GM19240 (cell line): ENCODE measurements around the gene ADGRL1.
"Not testable (repeated sequence)": the region's sequence is repeated elsewhere in the genome, so short reads cannot be mapped to it uniquely, and the experiment has no call there.

Source experiments
- DNase-seq: peaks from one replicate; pipeline ENCODE4 v3.0.0; 2011; ENCODE audit warnings: low spot score; ENCODE audit not compliant: insufficient read length

ADGRL1 gene

GRCh38 chr19:14218620-14219330 lies 12.8 kb upstream of the ADGRL1 start:
- DNase-seq: no peak

GRCh38 chr19:14217886-14218285 lies 11.9 kb upstream of the ADGRL1 start:
- DNase-seq: not testable (repeated sequence)

- no peak for DNase-seq
Observed at GRCh38 chr19:14214580-14214979, 8.6 kb upstream of the ADGRL1 start.

GRCh38 chr19:14210182-14210581 lies 4.2 kb upstream of the ADGRL1 start:
- DNase-seq: not testable (repeated sequence)

- DNase-seq: not testable (repeated sequence)
Observed at GRCh38 chr19:14209401-14209800, 3.4 kb upstream of the ADGRL1 start.

GRCh38 chr19:14208496-14208895 lies 2.5 kb upstream of the ADGRL1 start:
- not testable (repeated sequence) for DNase-seq

GRCh38 chr19:14207796-14208195 lies 1.8 kb upstream of the ADGRL1 start:
- not testable (repeated sequence) for DNase-seq

GRCh38 chr19:14206737-14207726 lies 1.1 kb upstream of the ADGRL1 start:
- peak; percentile 58 for DNase-seq

GRCh38 chr19:14206308-14206707 lies 339 bp upstream of the ADGRL1 start:
- not testable (repeated sequence) for DNase-seq

GRCh38 chr19:14204676-14205451 lies 1.1 kb downstream of the ADGRL1 start:
- not testable (repeated sequence) for DNase-seq

- DNase-seq: not testable (repeated sequence)
Observed at GRCh38 chr19:14204219-14204618, 1.8 kb downstream of the ADGRL1 start.

GRCh38 chr19:14203788-14204187 lies 2.2 kb downstream of the ADGRL1 start:
- not testable (repeated sequence) for DNase-seq

- DNase-seq: no peak
Observed at GRCh38 chr19:14203177-14203576, 2.8 kb downstream of the ADGRL1 start.

GRCh38 chr19:14201481-14201880 lies 4.5 kb downstream of the ADGRL1 start:
- DNase-seq: not testable (repeated sequence)

GRCh38 chr19:14200147-14200841 lies 5.7 kb downstream of the ADGRL1 start:
- not testable (repeated sequence) for DNase-seq

GRCh38 chr19:14198384-14199376 lies 7.3 kb downstream of the ADGRL1 start:
- DNase-seq: no peak

- no peak for DNase-seq
Observed at GRCh38 chr19:14197882-14198281, 8.1 kb downstream of the ADGRL1 start.

- not testable (repeated sequence) for DNase-seq
Observed at GRCh38 chr19:14197288-14197687, 8.7 kb downstream of the ADGRL1 start.

GRCh38 chr19:14196105-14196504 lies 9.9 kb downstream of the ADGRL1 start:
- not testable (repeated sequence) for DNase-seq
